ENCODE measurements around the gene SVEP1.

DNA sequence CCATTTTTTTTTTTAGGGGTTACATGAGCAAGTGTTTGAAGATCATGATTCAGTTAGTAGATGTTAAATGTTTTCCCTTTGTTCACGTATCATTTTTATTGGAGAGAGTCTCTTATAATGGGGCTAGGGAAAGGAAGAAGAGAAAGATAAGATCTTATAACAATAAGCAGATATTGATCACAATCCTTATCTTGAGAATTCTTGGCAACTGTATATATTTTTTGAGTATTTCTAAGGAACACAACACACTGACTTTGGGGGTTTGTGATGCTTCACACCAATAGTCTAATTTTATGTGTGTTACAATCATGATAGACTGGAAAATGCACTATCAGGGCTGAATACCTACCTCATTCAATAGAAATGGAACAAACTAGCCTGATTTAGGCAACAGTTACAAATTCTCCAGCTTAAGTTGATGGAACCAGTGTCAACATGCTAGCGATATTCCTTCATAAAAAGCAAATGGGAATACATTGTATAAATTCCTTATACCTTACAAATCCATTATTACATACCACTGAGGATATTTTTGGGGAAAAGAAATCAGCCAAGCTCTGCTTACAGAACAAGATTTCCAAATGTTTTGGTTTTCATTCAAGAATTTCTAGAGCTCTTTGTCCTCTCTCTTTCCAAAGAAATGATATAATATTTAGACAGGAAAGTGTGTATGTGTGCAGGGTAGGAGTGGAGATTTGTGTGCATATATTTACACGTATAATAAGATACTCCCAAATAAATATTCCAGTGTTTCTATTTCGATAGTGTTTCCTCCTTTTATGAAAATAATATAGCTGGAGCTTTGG lies 41.5 kb downstream of the SVEP1 start:
- TF ChIP-seq POLR2AphosphoS5 (IDR thresholded peaks at IDR 0.05) (no peak), EP300 (IDR thresholded peaks at IDR 0.05) (no peak), POLR2A (IDR thresholded peaks at IDR 0.05) (no peak)
- TF ChIP-seq, protein P1, sequence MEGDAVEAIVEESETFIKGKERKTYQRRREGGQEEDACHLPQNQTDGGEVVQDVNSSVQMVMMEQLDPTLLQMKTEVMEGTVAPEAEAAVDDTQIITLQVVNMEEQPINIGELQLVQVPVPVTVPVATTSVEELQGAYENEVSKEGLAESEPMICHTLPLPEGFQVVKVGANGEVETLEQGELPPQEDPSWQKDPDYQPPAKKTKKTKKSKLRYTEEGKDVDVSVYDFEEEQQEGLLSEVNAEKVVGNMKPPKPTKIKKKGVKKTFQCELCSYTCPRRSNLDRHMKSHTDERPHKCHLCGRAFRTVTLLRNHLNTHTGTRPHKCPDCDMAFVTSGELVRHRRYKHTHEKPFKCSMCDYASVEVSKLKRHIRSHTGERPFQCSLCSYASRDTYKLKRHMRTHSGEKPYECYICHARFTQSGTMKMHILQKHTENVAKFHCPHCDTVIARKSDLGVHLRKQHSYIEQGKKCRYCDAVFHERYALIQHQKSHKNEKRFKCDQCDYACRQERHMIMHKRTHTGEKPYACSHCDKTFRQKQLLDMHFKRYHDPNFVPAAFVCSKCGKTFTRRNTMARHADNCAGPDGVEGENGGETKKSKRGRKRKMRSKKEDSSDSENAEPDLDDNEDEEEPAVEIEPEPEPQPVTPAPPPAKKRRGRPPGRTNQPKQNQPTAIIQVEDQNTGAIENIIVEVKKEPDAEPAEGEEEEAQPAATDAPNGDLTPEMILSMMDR (IDR thresholded peaks at IDR 0.05): no peak

Measured in gastroesophageal sphincter (tissue), 3 donors.